ENCODE results near the gene SLC29A2. TPM values are rescaled to one million over a fixed set of nuclear protein-coding genes. Genes with fewer than 3 reads are reported as not detected.
A peak's percentile ranks its signal among the peaks of the same experiment; 100 is the strongest.

Gene SLC29A2
- total RNA-seq, 6 donors from 2014 or later, result 8.3 to 20.5 (median 13.1) TPM

DNA sequence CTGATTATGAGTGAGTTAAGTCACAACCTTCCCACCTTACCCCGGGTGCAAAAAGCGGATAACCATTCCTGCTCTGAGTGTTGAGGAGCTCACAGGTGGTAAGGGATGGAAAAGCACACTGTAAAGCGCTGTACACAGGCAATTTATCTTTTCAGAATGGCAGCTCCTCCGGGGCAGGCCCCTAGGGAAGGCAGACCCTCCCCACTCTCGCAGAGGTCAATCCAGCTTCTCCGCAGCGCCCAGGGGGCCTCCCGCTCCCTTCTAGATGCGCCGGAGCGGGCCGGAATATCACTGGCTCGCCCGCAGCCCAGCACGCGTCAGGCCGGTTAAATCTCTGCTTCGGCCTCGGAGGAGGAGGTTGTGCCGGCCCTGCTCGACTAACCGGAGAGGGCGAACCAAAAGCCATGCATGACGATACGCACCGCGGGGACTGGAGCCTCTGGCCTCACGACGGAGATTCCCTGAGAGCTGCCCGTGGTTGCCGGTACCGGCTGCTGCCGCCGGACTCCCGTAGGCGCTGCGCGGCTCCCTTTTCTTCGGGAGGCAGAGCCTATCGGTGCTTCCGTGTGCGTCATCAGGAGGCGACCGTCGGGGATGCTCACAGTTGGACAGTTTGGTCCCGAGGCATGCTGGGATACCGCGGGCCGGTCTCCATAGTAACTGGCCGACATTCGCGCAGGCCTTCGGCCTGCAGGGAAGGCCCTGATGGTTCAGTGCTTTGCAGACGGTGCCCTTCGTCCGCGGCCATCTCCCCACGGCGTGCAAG is 26.8 kb downstream of the SLC29A2 start, which contains the start of gene BRMS1:
BRMS1 (minus strand) TSS at position 555 of the 766 bp plus-strand sequence. CDS start 2,870 bp downstream, outside the sequence.
- Histone ChIP-seq H3K9me3 (no peaks in the 10 kb centered on the region), H3K4me1 (peaks cover 36 to 48% (median 46%) of the 10 kb centered on the region in 4 donors)

DNA sequence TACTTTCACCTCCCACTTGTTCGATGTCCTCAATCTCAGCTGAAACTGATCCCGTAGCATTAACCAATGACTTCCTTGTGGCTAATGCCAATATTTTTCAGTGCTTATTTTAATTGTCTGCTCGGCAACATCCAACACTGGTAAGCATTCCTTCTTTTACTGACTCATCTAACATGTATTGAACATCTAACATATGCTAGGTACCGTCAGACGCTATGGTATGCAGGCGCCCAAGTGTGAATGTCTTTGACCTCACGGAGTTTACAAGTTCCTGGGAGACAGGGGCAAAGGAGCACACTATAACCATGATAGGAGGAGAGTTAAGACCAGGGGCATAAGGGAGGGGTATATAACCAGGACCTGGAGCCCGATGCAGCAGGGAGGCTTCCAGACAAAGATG is 28.4 kb downstream of the SLC29A2 start:
- TF ChIP-seq POLR2A (IDR thresholded peaks at IDR 0.05), result no peak
- no peak for TF ChIP-seq POLR2AphosphoS5 (IDR thresholded peaks at IDR 0.05)
- TF ChIP-seq EP300 (IDR thresholded peaks at IDR 0.05), result no peak
- no peak for DNase-seq
- H3K36me3 ChIP-seq, result peaks cover 20 to 48% (median 40%) of the 10 kb centered on the region in 4 donors
- 91 to 96% methylated on average over 8 of the region's 8 CpGs for WGBS, 2 donors
- H3K27ac ChIP-seq, result no peak overlapping the region
- H3K4me3 ChIP-seq, result no peak overlapping the region
- H3K4me1 ChIP-seq, result peaks cover 33 to 45% (median 39%) of the 10 kb centered on the region in 4 donors
- H3K27me3 ChIP-seq, result no peaks in the 10 kb centered on the region
- ATAC-seq (ENCODE audit: low FRiP score in 2 of 2), result no peak
- no peaks in the 10 kb centered on the region for H3K9me3 ChIP-seq

More for the DNA sequence above, 26.8 kb downstream of the SLC29A2 start, which contains the start of gene BRMS1:
- H3K4me3 ChIP-seq, result peak within 1 kb of the TSS; percentile 74 to 98 (median 86)
- H3K36me3 ChIP-seq, result peaks cover 19 to 32% (median 28%) of the 10 kb centered on the region in 4 donors
- H3K27me3 ChIP-seq, result no peaks in the 10 kb centered on the region
- 2 to 3% methylated on average over 3 to 23 of the region's 59 CpGs for WGBS, 2 donors
- H3K27ac ChIP-seq, result peak within 1 kb of the TSS; percentile 88 to 89 (median 89)
- TF ChIP-seq EP300 (IDR thresholded peaks at IDR 0.05) (peak in 1 of 4 donors; percentile 37), POLR2A (IDR thresholded peaks at IDR 0.05) (peak in 3 of 4 donors; percentile 73 to 93 (median 87)), POLR2AphosphoS5 (IDR thresholded peaks at IDR 0.05) (peak; percentile 94 to 96)
- TF ChIP-seq, protein P1, sequence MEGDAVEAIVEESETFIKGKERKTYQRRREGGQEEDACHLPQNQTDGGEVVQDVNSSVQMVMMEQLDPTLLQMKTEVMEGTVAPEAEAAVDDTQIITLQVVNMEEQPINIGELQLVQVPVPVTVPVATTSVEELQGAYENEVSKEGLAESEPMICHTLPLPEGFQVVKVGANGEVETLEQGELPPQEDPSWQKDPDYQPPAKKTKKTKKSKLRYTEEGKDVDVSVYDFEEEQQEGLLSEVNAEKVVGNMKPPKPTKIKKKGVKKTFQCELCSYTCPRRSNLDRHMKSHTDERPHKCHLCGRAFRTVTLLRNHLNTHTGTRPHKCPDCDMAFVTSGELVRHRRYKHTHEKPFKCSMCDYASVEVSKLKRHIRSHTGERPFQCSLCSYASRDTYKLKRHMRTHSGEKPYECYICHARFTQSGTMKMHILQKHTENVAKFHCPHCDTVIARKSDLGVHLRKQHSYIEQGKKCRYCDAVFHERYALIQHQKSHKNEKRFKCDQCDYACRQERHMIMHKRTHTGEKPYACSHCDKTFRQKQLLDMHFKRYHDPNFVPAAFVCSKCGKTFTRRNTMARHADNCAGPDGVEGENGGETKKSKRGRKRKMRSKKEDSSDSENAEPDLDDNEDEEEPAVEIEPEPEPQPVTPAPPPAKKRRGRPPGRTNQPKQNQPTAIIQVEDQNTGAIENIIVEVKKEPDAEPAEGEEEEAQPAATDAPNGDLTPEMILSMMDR (IDR thresholded peaks at IDR 0.05), result peak in 4 of 6 experiments; percentile 54 to 68 (median 64)
- ATAC-seq (ENCODE audit: low FRiP score in 2 of 2) (peak; percentile 94 to 95), DNase-seq (peak; percentile 92 to 99)

DNA sequence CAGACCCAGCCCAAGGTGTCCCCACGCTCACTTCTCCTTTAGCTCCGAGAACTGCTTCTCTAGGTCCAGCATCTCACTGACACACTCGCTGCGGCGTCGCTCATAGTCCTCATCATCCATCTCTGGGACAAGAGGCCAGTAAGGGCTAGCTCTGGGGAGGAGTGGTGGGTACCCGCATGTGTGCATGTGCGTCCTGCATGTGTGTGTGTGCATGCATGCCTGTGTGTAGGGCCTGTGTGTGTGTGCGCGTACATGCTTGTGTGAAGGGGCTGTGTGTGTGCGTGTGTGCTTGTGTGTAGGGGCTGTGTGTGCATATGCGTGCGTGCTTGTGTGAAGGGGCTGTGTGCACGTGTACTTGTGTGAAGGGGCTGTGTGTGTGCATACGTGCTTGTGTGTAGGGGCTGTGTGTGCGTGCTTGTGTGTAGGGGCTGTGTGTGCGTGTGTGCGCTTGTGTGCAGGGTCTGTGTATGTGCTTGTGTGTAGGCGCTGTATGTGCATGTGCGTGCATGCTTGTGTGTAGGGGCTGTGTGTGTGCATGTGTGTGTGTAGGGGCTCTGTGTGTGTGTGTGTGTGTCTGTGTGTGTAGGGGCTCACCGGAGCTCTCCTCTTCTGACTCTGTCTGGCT is 29.9 kb downstream of the SLC29A2 start:
- Histone ChIP-seq H3K27me3 (no peaks in the 10 kb centered on the region), H3K4me1 (peaks cover 32 to 42% (median 34%) of the 10 kb centered on the region in 4 donors), H3K36me3 (peaks cover 20 to 59% (median 50%) of the 10 kb centered on the region in 4 donors), H3K4me3 (no peak overlapping the region), H3K27ac (no peak overlapping the region), H3K9me3 (no peaks in the 10 kb centered on the region)
- 92 to 93% methylated on average over 21 of the region's 21 CpGs for WGBS, 2 donors
- ATAC-seq (ENCODE audit: low FRiP score in 2 of 2), result no peak
- no peak for TF ChIP-seq EP300 (IDR thresholded peaks at IDR 0.05)
- TF ChIP-seq, protein P1 (IDR thresholded peaks at IDR 0.05), result no peak
- TF ChIP-seq POLR2A (IDR thresholded peaks at IDR 0.05), result no peak
- no peak for TF ChIP-seq POLR2AphosphoS5 (IDR thresholded peaks at IDR 0.05)
- DNase-seq, result no peak

DNA sequence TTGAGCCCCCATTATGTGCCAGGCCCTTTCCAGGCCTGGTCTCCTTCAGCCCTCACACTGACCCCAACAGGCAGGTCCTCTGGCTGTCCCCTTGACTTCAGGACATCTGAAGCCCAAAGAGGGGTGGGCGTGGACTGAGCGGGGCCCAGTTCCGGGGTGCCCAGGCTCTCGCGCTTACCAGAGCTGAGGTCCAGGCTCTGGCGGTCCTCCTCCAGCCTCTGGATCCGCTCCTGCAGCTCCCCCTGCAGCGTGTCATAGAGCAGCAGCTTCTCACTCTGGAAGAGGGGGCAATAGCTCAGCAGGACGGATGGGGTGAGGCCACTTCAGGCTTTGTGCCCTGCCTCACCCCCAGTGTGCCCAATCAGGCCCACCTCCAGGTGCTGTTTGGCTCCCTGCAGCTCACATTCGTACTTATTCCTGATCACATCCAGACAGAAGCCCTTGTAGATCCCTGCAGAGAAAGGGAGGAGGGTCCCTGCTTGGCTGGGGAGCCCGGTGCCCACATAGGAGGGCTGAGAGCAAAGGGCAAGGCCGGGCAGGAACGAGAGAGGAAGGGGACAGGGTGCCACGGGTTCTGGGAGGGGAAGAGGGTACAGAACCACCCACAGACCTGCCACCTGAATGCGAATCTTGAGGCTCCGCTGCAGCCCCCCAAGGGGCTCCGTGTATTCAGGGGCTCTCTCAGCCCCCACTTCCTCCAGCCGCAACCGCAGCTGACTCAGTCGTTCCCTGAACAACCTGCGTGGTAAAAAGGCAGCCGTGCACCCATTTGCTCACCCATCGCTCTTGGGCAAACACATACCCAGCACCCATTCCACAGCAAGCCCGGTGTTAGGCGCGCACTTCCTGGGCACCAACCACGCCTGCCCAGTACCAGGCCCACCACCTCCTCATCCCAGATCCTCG is 30.7 kb downstream of the SLC29A2 start:
- Histone ChIP-seq H3K27ac (no peak overlapping the region), H3K27me3 (no peaks in the 10 kb centered on the region), H3K9me3 (no peaks in the 10 kb centered on the region), H3K4me1 (peaks cover 32 to 42% (median 34%) of the 10 kb centered on the region in 4 donors), H3K4me3 (no peak overlapping the region), H3K36me3 (peaks cover 20 to 59% (median 50%) of the 10 kb centered on the region in 4 donors)
- DNase-seq (peak in 1 of 2 donors; percentile 58), ATAC-seq (ENCODE audit: low FRiP score in 2 of 2) (no peak)
- TF ChIP-seq EP300 (IDR thresholded peaks at IDR 0.05) (no peak), POLR2A (IDR thresholded peaks at IDR 0.05) (no peak), POLR2AphosphoS5 (IDR thresholded peaks at IDR 0.05) (no peak)
- TF ChIP-seq, protein P1 (IDR thresholded peaks at IDR 0.05), result no peak
- WGBS, 2 donors, result 90 to 94% methylated on average over 18 to 28 of the region's 28 CpGs

Data from upper lobe of left lung (tissue), 6 donors.